Superior temporal gyrus (tissue), 1 donor: ENCODE results near the gene ANGPT4.
"Not testable (repeated sequence)": the region's sequence is repeated elsewhere in the genome, so short reads cannot be mapped to it uniquely, and the experiment has no call there.

Experiments used
- DNase-seq: peaks from one replicate; pipeline ENCODE4 v3.0.0-alpha.2; 2016; ENCODE audit errors: extremely low spot score

Gene ANGPT4

DNA sequence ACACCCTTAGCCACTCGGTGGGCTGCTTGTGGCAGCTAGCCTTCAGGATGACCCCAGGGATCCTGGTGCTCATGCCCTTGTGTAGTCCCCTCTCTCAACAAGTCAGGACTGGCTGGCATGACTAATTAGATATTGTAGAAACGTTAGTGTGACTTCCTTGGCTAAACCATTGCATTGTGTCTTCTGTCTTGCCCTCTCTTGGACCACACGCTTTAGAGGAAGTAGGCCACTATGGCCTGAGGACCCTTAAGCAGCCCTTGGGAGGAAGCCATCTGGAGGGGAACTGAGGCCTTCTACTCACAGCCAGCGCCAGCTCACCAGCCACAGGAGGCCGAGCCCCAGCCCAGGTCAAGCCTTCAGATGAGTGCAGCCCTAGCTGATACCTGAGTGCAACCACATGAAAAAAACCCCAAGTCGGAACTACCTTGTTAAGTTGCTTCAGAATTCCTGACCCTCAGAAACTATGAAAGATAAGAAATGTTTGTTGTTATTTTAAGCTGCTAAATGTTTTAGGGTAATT is 10.1 kb downstream of the ANGPT4 start:
- DNase-seq: no peak

DNA sequence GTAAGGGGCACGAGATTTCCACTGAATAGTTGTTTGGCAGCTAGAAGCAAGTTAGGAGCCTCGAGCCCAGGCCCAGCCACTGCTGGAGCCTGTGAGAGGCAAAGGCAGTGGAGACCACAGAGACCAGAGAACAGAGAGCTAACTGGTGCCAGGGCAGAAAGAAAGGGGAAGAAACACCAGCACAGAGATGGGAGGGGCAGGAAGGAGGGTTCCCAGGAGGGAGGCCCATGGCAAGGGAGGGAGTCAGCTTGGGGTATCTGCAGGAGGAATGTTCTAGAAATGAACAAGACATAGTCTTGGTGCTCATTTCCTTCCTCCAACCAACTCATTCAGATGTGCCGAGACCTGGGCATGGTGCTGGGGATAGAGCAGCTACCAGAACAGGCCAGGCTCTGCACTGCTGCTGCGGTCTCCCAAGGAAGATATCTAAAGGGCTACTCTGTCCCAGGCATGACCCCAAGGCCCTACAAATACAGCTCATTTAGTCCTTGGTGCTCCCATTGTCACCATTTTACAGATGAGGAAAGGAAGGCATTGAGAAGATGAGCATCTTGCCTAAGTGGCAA is 10.7 kb downstream of the ANGPT4 start:
- DNase-seq: no peak

DNA sequence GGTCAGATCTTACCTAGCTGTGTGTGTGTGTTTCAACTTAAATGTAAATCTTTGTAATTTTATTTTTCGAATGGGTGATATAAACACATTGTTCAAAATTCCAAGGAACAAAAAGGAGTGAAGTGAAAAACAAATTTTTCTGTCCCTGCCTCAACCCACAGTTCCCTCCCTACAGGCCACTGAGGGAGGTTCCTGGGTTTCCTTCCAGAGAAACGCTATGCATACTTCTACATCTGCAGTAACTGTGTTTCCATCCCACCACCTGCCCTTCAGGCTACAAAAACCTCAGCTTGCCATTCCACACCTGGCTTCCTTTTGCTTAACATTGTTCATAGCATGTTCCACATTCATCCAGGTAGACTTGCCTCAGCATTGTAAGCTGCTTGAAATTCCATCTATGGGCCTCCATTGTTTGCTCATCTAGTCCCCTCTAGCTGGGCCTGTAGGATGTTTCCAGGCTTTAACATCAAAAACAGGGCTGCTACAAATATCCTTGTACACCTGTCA is 12.0 kb downstream of the ANGPT4 start:
- DNase-seq: no peak

DNA sequence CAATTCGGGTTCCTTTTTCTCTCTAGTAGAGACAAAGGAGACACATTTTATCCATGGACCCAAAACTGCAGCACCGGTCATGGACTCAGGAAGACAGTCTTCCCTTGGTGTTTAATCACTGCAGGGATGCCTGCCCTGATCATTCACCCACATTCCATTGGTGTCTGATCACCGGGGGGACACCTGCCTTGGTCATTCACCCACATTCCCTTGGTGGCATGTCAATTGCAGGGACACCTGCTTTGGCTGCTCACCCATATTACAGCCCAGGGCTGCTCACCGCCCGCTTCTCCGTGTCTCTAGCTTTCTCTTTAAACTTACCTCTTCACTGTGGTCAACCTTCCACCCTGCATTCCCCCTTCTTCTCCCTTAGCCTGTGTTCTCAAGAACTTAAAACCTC is 18.7 kb downstream of the ANGPT4 start:
- not testable (repeated sequence) for DNase-seq

DNA sequence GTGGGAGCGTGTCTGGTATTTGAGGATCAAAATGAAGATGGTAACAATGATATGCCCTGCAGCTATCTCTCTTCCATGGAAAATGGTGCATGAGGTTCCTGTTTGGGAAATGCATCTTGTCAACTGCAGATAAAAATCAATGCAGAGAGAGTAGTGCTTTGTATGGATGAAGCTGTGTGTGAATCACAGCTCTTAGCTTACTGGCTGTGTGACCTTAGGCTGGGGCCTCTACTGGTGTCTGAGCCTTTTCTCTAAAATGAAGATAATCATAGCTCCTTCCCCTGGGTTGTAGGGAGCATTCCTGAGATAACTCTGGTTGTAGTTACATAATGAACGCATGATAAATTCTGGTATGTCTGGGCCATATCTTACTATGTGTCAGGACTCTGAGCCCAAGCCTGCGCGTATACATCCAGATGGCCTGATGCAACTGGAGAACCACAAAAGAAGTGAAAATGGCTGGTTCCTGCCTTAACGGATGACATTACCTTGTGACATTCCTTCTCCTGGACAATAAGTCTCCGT is 19.6 kb downstream of the ANGPT4 start:
- no peak for DNase-seq

DNA sequence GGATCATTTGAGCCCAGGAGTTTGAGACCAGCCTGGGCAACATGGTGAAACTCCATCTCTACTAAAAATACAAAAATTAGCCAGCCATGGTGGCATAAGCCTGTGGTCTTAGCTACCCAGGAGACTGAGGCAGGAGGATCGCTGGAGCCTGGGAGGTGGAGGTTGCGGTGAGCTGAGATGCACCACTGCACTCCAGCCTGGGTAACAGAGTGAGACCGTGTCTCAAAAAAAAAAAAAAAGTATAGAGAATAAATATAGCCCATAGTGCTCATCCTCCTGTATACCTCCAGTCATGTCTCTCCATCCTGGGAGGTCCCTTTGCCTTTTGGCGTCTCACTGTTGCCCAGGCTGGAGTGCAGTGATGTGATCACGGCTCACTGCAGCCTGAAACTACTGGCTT is 23.8 kb downstream of the ANGPT4 start:
- not testable (repeated sequence) for DNase-seq

DNA sequence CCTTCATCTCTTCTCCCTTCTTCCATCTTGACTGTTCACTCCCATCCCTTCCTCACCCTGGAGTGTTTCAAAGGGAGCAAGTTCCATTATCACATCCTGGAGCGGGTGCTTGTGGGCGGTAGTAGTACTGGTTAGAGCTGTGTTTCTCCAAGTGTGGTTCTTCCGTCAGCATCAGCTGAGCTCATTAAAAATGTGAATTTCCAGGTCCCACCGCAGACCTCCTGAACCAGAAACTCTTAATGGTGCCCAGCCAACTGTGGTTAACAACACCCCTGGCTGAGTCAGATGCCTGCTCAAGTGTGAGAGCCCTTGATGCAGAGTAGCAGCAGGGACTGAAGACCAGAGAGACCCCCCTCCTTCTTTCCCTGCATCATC is 24.4 kb downstream of the ANGPT4 start:
- no peak for DNase-seq

DNA sequence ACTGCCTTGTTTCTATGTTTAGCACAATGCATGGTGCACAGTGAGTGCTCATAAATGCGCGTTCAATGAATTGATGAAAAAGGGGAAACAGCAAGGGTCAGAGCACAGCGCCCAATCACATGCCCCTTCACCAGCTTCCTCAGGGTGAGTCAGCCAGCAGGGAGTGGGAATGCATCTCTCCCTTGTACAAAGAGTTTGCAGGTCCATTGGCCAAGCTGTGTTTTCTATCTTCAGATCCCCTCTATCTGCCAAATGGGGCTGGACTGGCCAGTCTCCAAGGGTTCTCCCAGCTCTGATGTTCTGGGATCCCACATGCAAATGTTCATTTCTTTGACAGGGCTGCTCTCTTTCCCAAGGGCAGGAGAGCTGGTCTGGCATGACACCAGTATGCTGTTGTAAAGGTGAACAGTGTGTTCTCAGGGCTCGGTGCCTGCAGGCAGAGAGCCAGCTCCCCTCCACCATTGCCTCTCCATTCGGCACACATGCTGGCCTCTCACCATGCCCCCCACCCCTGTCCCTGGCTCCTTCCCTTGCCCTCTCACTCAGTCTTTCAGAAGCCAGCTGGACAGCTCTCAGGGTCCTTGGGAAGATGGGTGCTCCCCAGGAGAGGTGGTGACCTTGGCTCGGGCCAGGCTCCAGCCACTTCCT is 25.0 kb downstream of the ANGPT4 start:
- peak; percentile 53 for DNase-seq

DNA sequence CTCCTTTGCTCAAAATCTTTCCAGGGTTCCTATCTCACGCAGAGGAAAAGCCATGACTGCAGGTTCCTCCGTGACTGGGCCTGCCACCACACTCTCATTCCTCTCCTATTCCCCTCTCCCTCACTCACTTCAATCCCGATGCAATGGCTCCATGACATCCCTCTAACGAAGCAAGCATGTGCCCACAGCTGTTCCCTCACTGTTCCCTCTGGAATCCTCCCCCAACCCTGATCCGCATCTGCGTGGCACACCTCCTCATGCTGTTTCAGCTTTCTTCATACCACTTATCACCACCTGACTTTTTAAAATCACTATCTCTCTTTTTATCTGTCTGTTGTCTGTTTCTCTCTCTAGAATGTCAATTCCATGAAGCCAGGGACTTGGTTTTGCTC is 25.5 kb downstream of the ANGPT4 start:
- no peak for DNase-seq

DNA sequence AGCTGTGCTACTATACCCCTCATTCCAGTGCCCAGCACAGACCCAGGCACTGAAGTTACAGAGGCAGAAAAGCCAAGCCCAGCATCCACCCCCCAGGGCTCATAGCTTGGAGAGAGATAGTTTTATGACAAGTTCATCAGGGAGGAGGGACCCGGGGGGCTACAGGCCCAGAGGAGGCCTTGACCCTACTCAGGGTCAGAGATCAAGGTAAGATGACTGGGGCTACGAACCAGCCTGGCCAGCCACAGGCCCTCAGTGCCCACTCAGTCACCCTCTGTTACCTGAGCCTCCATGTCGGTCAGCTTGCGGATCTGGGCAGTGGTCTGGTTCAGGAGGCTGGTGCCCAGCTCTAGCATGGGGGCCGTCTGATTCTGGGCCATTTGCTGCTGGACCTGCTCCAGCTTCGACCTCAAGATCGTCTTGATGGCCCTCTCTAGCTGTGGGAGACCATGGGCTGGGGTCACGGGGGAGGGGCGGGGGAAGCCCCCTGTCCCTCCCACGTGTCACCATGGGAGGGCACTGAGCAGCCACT is 26.1 kb downstream of the ANGPT4 start:
- DNase-seq: no peak

DNA sequence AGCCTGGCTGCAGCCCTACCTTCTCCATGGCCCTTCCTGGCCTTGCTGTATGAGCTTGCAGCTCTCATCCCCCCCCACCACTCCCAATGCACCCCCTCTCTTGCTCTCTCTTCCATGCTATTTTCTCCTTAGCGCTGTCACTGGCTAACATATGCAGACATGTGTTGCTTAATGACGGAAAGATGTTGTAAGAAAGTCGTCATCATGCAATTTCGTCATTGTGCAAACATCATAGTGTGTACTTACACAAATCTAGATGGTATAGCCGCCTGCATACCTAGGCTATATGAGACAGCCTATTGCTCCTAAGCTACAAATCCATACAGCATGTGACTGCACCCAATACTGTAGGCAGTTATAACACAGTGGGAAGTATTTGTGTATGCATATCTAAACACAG is 27.0 kb downstream of the ANGPT4 start:
- DNase-seq: no peak

DNA sequence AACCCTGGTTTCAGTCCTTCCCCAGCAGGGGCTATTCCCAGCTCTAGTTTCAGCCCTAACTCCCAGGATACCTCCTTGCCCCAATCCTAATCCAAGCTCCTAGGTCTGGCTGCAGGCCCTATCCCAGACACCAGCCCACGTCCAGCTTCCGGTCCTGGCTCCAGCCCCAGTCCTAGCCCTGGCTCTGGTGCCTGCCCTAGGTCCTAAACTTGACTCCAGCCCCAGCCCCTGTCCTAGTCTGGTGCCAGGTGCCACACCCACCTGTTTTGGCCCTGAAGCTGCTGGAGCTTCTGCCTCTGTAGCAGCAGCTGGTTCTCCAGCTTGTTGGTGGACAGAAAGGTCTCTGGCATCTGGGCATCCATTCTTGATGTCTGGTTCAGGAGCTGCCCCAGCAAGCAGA is 28.1 kb downstream of the ANGPT4 start:
- DNase-seq: no peak

DNA sequence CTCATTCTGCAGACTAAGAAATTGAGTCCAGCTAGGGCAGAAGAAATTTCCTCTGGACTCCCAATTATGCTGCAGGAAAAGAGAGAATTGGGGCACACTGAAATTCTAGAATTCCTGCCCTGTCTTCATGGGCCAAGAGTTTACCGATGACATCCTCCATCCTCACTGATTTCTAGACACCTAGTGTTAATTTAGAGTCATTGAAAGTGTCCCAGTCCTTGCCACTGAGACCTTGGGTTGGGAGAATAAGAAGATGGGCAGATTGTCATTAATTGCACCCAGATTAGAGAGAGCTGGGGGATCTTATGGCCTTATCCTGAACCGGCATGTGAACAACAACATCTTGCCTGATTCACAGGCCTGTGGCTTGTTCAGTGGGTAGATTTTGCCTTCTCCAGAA is 29.0 kb downstream of the ANGPT4 start:
- no peak for DNase-seq

DNA sequence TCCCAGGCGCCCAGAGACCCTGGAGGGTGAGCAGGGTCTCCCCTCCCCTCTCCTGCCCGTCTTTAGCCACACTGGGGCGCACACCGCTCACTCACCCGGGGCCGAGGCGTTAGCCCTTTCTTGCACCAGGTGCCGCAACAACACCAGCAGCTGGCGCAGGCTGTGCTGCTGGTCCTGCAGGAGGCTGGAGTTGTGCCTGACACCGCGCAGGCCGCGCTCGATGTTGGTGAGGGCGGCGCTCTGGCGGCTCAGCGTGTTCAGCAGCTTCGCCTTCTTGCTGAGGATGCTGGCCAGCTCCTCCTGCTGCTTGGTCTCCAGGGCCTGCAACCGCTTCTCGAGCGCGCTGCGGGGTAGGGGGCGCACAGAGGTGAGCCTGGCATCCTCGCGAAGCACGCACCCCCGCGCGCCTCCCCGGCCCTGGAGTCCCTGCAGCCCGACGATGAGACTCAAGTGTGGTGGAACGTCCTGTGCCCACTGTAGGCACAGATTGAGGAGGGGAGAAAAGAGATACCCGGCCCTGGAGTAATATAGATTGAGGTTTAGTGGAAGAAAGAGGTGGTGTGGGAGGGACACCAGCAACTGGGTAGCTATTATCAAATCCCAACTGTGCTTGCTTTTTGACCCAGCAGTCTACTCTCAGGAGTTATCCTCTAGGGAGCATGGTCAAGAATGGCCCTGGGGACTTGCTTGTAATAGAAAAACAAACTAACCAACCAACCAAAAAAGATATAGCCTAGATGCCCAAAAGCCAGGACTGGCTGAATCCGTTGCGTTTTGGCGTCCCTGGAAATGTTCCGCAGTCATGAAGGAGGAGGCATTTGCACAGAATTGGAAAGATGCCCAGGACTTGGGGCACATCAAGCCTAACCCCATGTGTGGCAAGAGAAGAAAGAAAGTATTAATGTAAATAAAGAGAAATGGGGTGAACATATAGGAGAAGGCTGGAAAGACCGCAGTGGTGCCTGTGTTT is 30.9 kb downstream of the ANGPT4 start:
- peak; percentile 15 for DNase-seq

DNA sequence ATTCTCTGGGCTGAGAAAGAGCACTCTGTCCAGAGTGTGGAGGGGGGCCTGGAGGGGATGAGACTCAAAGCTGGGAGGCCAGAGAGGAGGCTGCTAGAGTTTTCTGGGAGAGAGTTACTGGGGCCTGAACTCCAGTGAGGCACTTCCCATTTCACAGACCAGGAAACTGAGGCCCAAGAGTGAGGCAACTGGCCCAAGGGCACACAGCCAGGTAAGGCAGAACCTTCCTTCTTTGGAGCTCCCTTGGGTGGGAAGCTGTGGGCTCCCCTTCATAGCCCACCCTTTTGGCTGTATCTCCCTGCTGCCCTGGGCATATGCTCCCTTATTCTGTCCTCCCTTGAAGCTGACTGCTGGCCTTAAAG is 34.4 kb downstream of the ANGPT4 start:
- DNase-seq: no peak

DNA sequence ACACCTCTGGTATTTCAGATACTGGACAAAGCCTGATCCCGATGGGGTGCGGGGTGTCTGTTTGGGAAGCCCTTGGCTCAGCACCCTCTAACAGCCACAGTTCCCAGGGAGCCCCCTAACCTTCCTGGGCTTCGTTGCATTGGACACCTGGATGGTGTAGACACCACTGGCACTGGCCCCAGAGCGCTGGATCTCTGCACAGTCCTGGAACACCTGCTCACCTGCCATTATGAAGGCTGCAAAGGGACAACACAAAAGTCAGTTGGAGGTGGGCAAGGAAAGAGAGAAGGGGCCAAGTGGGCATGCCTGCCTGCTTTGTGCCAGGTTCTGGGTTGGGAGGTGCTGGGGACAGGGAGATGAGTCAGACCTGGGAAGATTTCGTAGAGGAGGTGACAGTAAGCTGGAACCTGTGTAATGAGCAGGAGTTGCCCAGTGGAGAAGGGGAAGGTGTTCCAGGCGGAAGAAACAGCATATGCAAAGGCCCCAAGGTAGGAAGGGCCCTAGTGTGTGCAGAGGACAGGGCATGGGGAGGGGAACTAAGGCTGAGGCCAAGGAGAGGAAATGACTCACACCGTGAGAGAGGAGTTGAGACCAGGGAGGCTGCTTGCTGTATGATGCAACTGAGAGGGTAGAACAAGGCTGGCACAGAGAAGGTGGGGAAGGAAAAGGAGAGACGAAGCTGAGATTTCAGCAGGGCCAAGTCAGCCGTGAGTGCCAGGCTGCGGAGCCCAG is 34.9 kb downstream of the ANGPT4 start:
- DNase-seq: no peak

DNA sequence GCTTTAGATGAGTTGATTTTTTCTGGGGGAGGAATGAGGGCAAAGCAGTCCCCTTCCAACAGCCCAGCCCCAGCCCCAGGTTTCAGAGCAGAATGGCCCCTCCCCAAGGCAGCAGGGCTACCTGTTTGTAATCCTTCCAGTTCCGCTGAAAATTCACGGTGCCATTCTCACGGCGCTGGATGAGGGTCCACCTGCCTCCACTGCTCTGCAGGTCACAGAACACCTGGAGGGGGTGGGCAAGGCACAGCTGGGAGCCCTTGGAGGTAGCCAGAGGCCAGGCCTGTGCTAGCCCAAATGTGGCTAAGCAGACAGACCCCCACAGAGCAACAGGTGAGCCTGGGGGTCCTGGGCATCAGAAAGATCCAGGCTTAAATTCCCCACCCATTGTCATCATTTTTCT is 36.5 kb downstream of the ANGPT4 start:
- DNase-seq: no peak

DNA sequence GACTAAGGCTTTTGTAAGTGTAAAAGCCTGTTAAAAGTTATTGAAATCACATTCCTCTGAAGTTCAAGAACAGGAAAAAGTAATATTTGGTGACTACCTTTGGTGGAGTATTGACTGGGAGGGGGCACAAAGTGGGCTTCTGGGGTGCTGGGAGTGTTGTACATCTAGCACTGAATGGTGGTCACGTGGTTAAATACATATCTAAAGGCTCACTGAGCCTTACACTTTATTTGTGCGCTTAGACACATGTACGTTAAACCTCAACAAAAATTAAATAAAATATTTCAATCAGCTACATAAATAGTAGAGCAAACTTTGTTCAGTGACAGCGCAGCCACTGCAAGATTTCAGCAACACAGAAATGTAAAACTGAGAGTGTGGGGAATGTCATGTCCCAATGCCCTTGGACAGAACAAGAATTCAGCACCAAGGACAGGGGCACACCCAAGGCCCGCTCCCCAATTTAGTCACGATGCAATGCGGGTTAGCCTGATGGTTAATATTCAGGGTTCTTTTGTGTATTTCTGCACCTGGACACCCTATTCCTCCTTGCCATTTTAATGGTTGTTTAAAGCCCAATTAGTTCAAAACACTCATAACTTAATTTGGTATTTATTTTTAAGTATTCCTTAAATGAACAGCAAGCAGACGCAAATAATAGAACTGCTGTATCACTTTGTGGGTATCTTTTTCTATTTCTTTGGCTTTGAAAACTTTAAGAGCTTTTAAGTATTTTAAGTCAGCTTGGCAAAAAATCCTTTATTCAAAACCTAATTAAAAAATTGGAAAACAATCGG is 37.4 kb downstream of the ANGPT4 start:
- DNase-seq: no peak

DNA sequence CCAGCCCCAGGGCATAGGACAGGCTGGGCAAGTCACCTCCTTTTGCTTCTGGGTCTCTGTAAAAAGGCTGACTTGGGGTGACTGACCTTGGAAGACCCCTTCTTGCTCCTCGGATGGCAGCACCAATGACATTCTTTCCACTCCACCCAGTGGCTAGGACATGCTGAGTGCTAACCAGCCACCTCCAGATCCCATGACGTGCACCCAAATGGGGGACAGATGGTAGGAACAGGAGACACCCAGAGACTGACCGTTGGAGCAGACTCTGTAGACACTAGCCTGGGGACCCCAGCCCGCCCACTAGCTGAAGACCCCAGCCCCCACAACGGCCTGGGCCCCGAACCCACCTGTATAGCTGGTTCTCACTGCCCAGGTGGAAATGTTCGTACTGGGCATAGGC is 38.3 kb downstream of the ANGPT4 start:
- DNase-seq: no peak

DNA sequence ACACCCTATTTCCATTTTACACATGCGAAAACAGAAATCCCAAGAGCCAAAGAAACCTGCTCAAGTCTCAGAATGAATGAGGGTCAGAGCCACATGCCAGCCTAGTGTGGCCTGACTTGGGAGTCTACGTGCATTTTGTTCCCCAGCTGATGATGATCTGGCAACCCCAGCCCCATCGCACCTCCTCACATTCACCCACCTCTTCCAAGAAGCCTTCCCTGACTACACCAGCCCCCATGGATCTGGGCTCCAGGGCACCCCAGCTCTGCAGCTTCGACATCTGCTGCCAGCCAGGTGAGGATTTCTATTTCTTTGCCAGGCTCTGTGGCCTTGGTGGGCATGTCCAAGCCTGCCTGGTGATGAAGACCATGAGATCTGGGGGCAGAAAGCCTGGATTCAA is 41.0 kb downstream of the ANGPT4 start:
- no peak for DNase-seq
